ENCODE measurements around the gene DNHD1. TPM values are rescaled to one million over a fixed set of nuclear protein-coding genes. Genes with fewer than 3 reads are reported as not detected.

DNHD1 gene
- total and polyA plus RNA-seq, 9 of the 15 experiments (the other 6 are each of a cell fraction or from before 2014, with no cell fraction given) = 0.82 to 9.7 (median 3.8) TPM

DNA sequence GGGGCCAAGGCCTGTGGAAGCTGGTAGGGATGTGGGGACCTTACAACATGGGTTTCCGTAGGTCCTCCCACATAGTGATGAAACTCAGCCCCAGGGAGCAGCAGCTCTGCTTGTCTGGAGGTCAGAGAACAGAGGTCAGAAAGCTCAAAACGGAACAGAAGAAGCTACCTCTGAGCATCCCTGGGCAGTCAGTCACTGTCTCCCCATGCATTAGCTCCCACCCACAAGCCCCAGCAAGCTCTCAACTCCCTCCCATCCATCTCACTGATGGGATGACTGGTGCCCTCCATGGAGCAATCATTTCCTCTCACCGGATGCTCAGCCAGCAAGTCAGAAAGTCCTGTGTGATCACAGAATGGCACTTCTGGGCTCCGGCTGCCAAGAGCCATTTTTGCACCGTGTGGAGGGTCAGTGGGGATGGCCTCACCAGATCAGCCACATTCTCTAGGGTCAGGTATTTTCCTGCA is 120.3 kb downstream of the DNHD1 start:
- 81% methylated on average over 5 of the region's 5 CpGs for WGBS (ENCODE audit: insufficient coverage, low coverage, missing lambda C conversion rate)
- ATAC-seq (no peak), FAIRE-seq (no peak), DNase-seq (ENCODE audit: extremely low read depth in 1 of 4, low spot score in 3 of 4) (no peak)
- no peaks in the 10 kb centered on the region for H3K9me3 ChIP-seq (replicated peaks; ENCODE audit: control insufficient read depth, insufficient read depth, low read depth, low read length)
- BruUV-seq (replicated peaks) = no TSS peak
- no peaks in the 10 kb centered on the region for H3K27me3 ChIP-seq (ENCODE audit: control insufficient read depth in 2 of 2, insufficient read depth in 2 of 2, low read length in 2 of 2)
- no peak overlapping the region for H3K4me3 ChIP-seq
- H3K79me2 ChIP-seq (ENCODE audit: control insufficient read depth, insufficient read depth, low read length) = peaks cover 10% of the 10 kb centered on the region
- peak overlapping the region; percentile 86; the same call in 1 of the 3 replicates for H3K27ac ChIP-seq (ENCODE audit: extremely low read depth, low read depth, low read length)
- TF ChIP-seq MCM3 (IDR thresholded peaks at IDR 0.05) = no peak
- no peak for TF ChIP-seq C11orf30 (IDR thresholded peaks at IDR 0.05; ENCODE audit: low read depth)
- no peak for TF ChIP-seq DACH1 (IDR thresholded peaks at IDR 0.05; ENCODE audit: partially characterized antibody)
- TF ChIP-seq NBN (IDR thresholded peaks at IDR 0.05; ENCODE audit: low read depth) = no peak
- no peak for TF ChIP-seq MEF2D (tag; conservative IDR thresholded peaks at IDR 0.05; ENCODE audit: low read depth)
- TF ChIP-seq, protein P1, sequence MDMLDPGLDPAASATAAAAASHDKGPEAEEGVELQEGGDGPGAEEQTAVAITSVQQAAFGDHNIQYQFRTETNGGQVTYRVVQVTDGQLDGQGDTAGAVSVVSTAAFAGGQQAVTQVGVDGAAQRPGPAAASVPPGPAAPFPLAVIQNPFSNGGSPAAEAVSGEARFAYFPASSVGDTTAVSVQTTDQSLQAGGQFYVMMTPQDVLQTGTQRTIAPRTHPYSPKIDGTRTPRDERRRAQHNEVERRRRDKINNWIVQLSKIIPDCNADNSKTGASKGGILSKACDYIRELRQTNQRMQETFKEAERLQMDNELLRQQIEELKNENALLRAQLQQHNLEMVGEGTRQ (CRISPR knock-in tag; IDR thresholded peaks at IDR 0.05) = no peak
- TF ChIP-seq HDGF (IDR thresholded peaks at IDR 0.05) = no peak
- no peak for TF ChIP-seq ZNF124 (CRISPR knock-in tag; IDR thresholded peaks at IDR 0.05)
- no peak for TF ChIP-seq MAFK (IDR thresholded peaks at IDR 0.05; ENCODE audit: low read length)
- TF ChIP-seq SLC30A9 (CRISPR knock-in tag; IDR thresholded peaks at IDR 0.05) = no peak
- TF ChIP-seq ZBED1 (IDR thresholded peaks at IDR 0.05) = no peak
- TF ChIP-seq, protein P2, sequence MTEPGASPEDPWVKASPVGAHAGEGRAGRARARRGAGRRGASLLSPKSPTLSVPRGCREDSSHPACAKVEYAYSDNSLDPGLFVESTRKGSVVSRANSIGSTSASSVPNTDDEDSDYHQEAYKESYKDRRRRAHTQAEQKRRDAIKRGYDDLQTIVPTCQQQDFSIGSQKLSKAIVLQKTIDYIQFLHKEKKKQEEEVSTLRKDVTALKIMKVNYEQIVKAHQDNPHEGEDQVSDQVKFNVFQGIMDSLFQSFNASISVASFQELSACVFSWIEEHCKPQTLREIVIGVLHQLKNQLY (CRISPR knock-in tag; conservative IDR thresholded peaks at IDR 0.05) = no peak
- TF ChIP-seq SAP30 (IDR thresholded peaks at IDR 0.05; ENCODE audit: borderline replicate concordance, insufficient read depth, low read depth, low read length, poor library complexity, severe bottlenecking) = no peak
- TF ChIP-seq CBFB (CRISPR knock-in tag; IDR thresholded peaks at IDR 0.05) = no peak
- no peak for TF ChIP-seq CBFA2T3 (IDR thresholded peaks at IDR 0.05)
- TF ChIP-seq, protein P3, sequence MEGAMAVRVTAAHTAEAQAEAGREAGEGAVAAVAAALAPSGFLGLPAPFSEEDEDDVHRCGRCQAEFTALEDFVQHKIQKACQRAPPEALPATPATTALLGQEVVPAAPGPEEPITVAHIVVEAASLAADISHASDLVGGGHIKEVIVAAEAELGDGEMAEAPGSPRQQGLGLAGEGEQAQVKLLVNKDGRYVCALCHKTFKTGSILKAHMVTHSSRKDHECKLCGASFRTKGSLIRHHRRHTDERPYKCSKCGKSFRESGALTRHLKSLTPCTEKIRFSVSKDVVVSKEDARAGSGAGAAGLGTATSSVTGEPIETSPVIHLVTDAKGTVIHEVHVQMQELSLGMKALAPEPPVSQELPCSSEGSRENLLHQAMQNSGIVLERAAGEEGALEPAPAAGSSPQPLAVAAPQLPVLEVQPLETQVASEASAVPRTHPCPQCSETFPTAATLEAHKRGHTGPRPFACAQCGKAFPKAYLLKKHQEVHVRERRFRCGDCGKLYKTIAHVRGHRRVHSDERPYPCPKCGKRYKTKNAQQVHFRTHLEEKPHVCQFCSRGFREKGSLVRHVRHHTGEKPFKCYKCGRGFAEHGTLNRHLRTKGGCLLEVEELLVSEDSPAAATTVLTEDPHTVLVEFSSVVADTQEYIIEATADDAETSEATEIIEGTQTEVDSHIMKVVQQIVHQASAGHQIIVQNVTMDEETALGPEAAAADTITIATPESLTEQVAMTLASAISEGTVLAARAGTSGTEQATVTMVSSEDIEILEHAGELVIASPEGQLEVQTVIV (CRISPR knock-in tag; IDR thresholded peaks at IDR 0.05; ENCODE audit: borderline replicate concordance) = no peak
- H3K4me2 ChIP-seq (ENCODE audit: insufficient read depth, low read length) = peak overlapping the region; percentile 100; the same call in 1 of the 2 replicates
- in situ Hi-C loops (cut with MboI) = no loop called here
- ChIA-PET POLR2A (interaction anchor here (0.9 to 2.8 kb wide), 5 partner anchors 13 to 89 kb away, joined by 3 to 17 read pairs (median 6); partner anchors contain the start of gene ILK), CTCF (ENCODE audit: low intra/inter-chr PET ratio) (no interaction called here)
- H2AFZ ChIP-seq (ENCODE audit: low read depth, low read length) = no peak overlapping the region
- H3K9me1 ChIP-seq (ENCODE audit: control insufficient read depth, insufficient read depth, low read length) = no peaks in the 10 kb centered on the region
- peak overlapping the region in 1 of 2 experiments; percentile 39; a peak in 2 of 4 replicates for H3K9ac ChIP-seq (ENCODE audit: insufficient read depth in 1 of 2, low read depth in 2 of 2, low read length in 2 of 2)
- peaks cover 22% of the 10 kb centered on the region for H3K36me3 ChIP-seq (ENCODE audit: control insufficient read depth, insufficient read depth, low read length)
- intact Hi-C loops (cut with micrococcal nuclease) = loop anchor here (5.0 kb wide), 1 partner anchor 85 kb away; no protein-coding TSS in a partner anchor
- peaks cover 17 to 21% of the 10 kb centered on the region in 2 experiments for H3K4me1 ChIP-seq (replicated peaks in 1 of 2; ENCODE audit: control insufficient read depth in 2 of 2, insufficient read depth in 2 of 2, low read length in 2 of 2)
- no peaks in the 10 kb centered on the region for H4K20me1 ChIP-seq (replicated peaks; ENCODE audit: control insufficient read depth, insufficient read depth, low read length)
